H9 (cell line): Measurements from ENCODE around the gene PRSS2. TPM values are rescaled to one million over a fixed set of nuclear protein-coding genes. Genes with fewer than 3 reads are reported as not detected.
A peak's percentile ranks its signal among the peaks of the same experiment; 100 is the strongest.
"Not testable (repeated sequence)": the region's sequence is repeated elsewhere in the genome, so short reads cannot be mapped to it uniquely, and the experiment has no call there.

Experiments
- DNase-seq: peaks from one replicate; pipeline ENCODE4 v3.0.0-alpha.2; 2017
- H2AFZ ChIP-seq: one replicate; pipeline ENCODE4 v1.6.1; 2013; ENCODE audit warnings: mild to moderate bottlenecking, low read length, control low read depth, moderate library complexity
- H2AK5ac ChIP-seq: 2 replicates; pipeline ENCODE4 v1.6.1; 2013; ENCODE audit warnings: low read length, control low read depth, mixed read lengths; ENCODE audit not compliant: insufficient read length
- H2BK120ac ChIP-seq: one replicate; pipeline ENCODE4 v1.6.1; 2013; ENCODE audit warnings: low read depth, mild to moderate bottlenecking, low read length, control low read depth, inconsistent platforms; ENCODE audit not compliant: poor library complexity, severe bottlenecking
- H2BK12ac ChIP-seq: 2 replicates; pipeline ENCODE4 v1.6.1; 2013; ENCODE audit warnings: low read length, control low read depth, mixed read lengths, low read depth; ENCODE audit not compliant: insufficient read length
- H2BK15ac ChIP-seq: 2 replicates; pipeline ENCODE4 v1.6.1; 2013; ENCODE audit warnings: low read depth, low read length, control low read depth
- H2BK20ac ChIP-seq: one replicate; pipeline ENCODE4 v1.6.1; 2013; ENCODE audit warnings: low read depth, mild to moderate bottlenecking, low read length, control low read depth, inconsistent platforms; ENCODE audit not compliant: poor library complexity, severe bottlenecking
- H2BK5ac ChIP-seq: 2 replicates; pipeline ENCODE4 v1.6.1; 2013; ENCODE audit warnings: low read length, control low read depth, mixed read lengths; ENCODE audit not compliant: insufficient read length
- H3K14ac ChIP-seq: 2 replicates; pipeline ENCODE4 v1.6.1; 2013; ENCODE audit warnings: low read length, control low read depth; ENCODE audit not compliant: insufficient read depth
- H3K18ac ChIP-seq: 2 replicates; pipeline ENCODE4 v1.6.1; 2013; ENCODE audit warnings: low read depth, mild to moderate bottlenecking, mixed read lengths, low read length, control low read depth; ENCODE audit not compliant: insufficient read length
- H3K23ac ChIP-seq: 2 replicates; pipeline ENCODE4 v1.6.1; 2013; ENCODE audit warnings: low read length, control low read depth, mixed read lengths, low read depth; ENCODE audit not compliant: insufficient read length
- H3K23me2 ChIP-seq: 2 replicates; pipeline ENCODE4 v1.6.1; 2013; ENCODE audit warnings: low read depth, mild to moderate bottlenecking, mixed read lengths, low read length, control low read depth; ENCODE audit not compliant: insufficient read length, poor library complexity, severe bottlenecking
- H3K27ac ChIP-seq: 2 replicates; pipeline ENCODE4 v1.5.1; 2013; ENCODE audit warnings: low read length, control low read depth, mixed read lengths, low read depth; ENCODE audit not compliant: insufficient read length
- H3K27me3 ChIP-seq: 2 replicates; pipeline ENCODE4 v1.6.1; 2013; ENCODE audit warnings: low read length, control low read depth, inconsistent platforms; ENCODE audit not compliant: insufficient read depth
- H3K4ac ChIP-seq: 2 replicates; pipeline ENCODE4 v1.6.1; 2013; ENCODE audit warnings: low read depth, mild to moderate bottlenecking, control low read depth, inconsistent platforms, low read length, moderate library complexity
- H3K4me1 ChIP-seq: 2 replicates; pipeline ENCODE4 v1.6.1; 2013; ENCODE audit warnings: low read length, control low read depth, inconsistent platforms; ENCODE audit not compliant: insufficient read depth
- H3K4me2 ChIP-seq: 2 replicates; pipeline ENCODE4 v1.6.1; 2013; ENCODE audit warnings: low read length, control low read depth, mixed read lengths; ENCODE audit not compliant: insufficient read length, insufficient read depth
- H3K56ac ChIP-seq: 2 replicates; pipeline ENCODE4 v1.6.1; 2013; ENCODE audit warnings: low read depth, mild to moderate bottlenecking, mixed read lengths, low read length, control low read depth; ENCODE audit not compliant: insufficient read length
- H3K79me1 ChIP-seq: 2 replicates; pipeline ENCODE4 v1.6.1; 2013; ENCODE audit warnings: low read depth, mild to moderate bottlenecking, moderate library complexity, low read length, control low read depth, inconsistent platforms; ENCODE audit not compliant: insufficient read depth, poor library complexity, severe bottlenecking
- H3K79me2 ChIP-seq: 2 replicates; pipeline ENCODE4 v1.6.1; 2013; ENCODE audit warnings: low read length, control low read depth, inconsistent platforms; ENCODE audit not compliant: insufficient read depth
- H3K9ac ChIP-seq: 2 replicates; pipeline ENCODE4 v1.6.1; 2013; ENCODE audit warnings: low read length, control low read depth, mixed read lengths; ENCODE audit not compliant: insufficient read length; ENCODE audit errors: extremely low read depth
- H3K9me3 ChIP-seq: one replicate; pipeline ENCODE4 v1.6.1; 2013; ENCODE audit warnings: low read depth, low read length, inconsistent platforms; ENCODE audit not compliant: control insufficient read depth
- H3T11ph ChIP-seq: one replicate; pipeline ENCODE4 v1.6.1; 2013; ENCODE audit warnings: mild to moderate bottlenecking, low read length, control low read depth, inconsistent platforms
- H4K20me1 ChIP-seq: one replicate; pipeline ENCODE4 v1.6.1; 2013; ENCODE audit not compliant: control insufficient read depth, insufficient read length, insufficient read depth
- H4K5ac ChIP-seq: 2 replicates; pipeline ENCODE4 v1.6.1; 2013; ENCODE audit warnings: low read depth, mild to moderate bottlenecking, mixed read lengths, low read length, control low read depth; ENCODE audit not compliant: insufficient read length
- H4K8ac ChIP-seq: replicated peaks from 2 replicates; pipeline ENCODE4 v1.6.1; 2013; ENCODE audit warnings: low read length, control low read depth, mixed read lengths, low read depth; ENCODE audit not compliant: insufficient read length
- H4K91ac ChIP-seq: 2 replicates; pipeline ENCODE4 v1.6.1; 2013; ENCODE audit warnings: low read depth, mild to moderate bottlenecking, moderate library complexity, mixed read lengths, low read length, control low read depth; ENCODE audit not compliant: insufficient read length
- H3K27ac Mint-ChIP-seq, 3 experiments: 2 replicates in 2 of 3; 3 replicates in 1 of 3; pipeline ENCODE4 v1.8.0; 2020 to 2021; ENCODE audit warnings: mixed read lengths in 3 of 3, mild to moderate bottlenecking in 1 of 3, moderate library complexity in 1 of 3
- H3K27me3 Mint-ChIP-seq: 2 replicates; pipeline ENCODE4 v1.8.0; 2021; ENCODE audit warnings: low read depth, mild to moderate bottlenecking, moderate library complexity, mixed read lengths
- H3K36me3 Mint-ChIP-seq, 3 experiments: 2 replicates in 2 of 3; 3 replicates in 1 of 3; pipeline ENCODE4 v1.8.0; 2020 to 2021; ENCODE audit warnings: low read depth in 3 of 3, mixed read lengths in 3 of 3; ENCODE audit not compliant: insufficient read depth in 1 of 3
- H3K4me1 Mint-ChIP-seq, 2 experiments: 2 replicates each; pipeline ENCODE4 v1.8.0; 2020; ENCODE audit warnings: mixed read lengths in 2 of 2
- H3K4me3 Mint-ChIP-seq, 2 experiments: 2 replicates in 1 of 2; 3 replicates in 1 of 2; pipeline ENCODE4 v1.8.0; 2020 to 2021; ENCODE audit warnings: mild to moderate bottlenecking in 2 of 2, mixed read lengths in 2 of 2, moderate library complexity in 1 of 2
- H3K9me3 Mint-ChIP-seq, 2 experiments: 2 replicates in 1 of 2; 3 replicates in 1 of 2; pipeline ENCODE4 v1.8.0; 2020; ENCODE audit warnings: mild to moderate bottlenecking in 2 of 2, mixed read lengths in 2 of 2, moderate library complexity in 1 of 2
- WGBS: extraction: QIAGEN DNeasy Blood & Tissue Kit; methylation state at CpG from one replicate; pipeline ENCODE4 v1.1.7; 2013; ENCODE audit warnings: missing lambda C conversion rate, low lambda C conversion rate, mixed read lengths; ENCODE audit not compliant: insufficient read length; ENCODE audit errors: extremely low coverage; 5-methylcytosine and 5-hydroxymethylcytosine counted together
- total RNA-seq: library from RNA; stranded (reverse); gene quantifications from 2 replicates; pipeline ENCODE4 v1.2.1, GENCODE V29; 2021
- TF ChIP-seq, protein P1 (sequence below): fragments of 200-600 bp; sonication (generic); conservative IDR thresholded peaks from 3 replicates; pipeline ENCODE4 v1.8.0; 2021; ENCODE audit warnings: antibody characterized with exemption, mild to moderate bottlenecking

The PRSS2 gene
- total RNA-seq, 1 experiment from 2014 or later, result not detected

DNA sequence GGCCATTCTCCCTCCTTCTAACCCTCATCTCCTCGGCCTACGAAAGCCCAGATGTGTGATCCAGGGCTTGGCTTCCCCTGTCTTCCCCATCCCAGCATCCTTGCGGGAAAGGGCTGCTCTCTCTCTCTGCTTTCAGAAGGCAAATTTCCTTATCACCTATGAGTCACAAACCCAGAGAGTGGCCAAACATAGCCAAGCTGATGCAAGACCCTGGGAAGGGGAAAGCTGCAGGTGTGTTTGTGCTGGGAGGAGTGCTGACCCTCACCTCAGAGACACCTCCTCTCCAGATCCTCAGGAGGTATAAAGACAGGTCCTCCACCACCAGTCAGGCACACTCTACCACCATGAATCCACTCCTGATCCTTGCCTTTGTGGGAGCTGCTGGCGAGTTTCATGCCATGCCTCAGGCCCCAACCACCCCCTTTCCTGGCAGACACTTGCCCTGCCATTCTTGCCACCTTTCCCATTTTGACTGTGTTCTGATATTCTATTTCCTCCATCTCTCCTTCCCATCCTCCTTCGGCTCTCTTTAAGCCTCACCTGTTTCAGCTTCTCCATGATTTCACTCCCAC, 10.6 kb upstream of the PRSS2 start:
- no peak overlapping the region for H2BK120ac ChIP-seq
- H3K27ac Mint-ChIP-seq, result peak overlapping the region in 1 of 3 experiments; percentile 16; a peak in 1 of 7 replicates
- no peaks in the 10 kb centered on the region for H3K9me3 ChIP-seq
- H3K14ac ChIP-seq, result no peak overlapping the region; the same call in 1 of the 2 replicates
- no peak overlapping the region for H3K9ac ChIP-seq
- DNase-seq, result no peak
- no peak overlapping the region for H2AK5ac ChIP-seq
- TF ChIP-seq, protein P1, sequence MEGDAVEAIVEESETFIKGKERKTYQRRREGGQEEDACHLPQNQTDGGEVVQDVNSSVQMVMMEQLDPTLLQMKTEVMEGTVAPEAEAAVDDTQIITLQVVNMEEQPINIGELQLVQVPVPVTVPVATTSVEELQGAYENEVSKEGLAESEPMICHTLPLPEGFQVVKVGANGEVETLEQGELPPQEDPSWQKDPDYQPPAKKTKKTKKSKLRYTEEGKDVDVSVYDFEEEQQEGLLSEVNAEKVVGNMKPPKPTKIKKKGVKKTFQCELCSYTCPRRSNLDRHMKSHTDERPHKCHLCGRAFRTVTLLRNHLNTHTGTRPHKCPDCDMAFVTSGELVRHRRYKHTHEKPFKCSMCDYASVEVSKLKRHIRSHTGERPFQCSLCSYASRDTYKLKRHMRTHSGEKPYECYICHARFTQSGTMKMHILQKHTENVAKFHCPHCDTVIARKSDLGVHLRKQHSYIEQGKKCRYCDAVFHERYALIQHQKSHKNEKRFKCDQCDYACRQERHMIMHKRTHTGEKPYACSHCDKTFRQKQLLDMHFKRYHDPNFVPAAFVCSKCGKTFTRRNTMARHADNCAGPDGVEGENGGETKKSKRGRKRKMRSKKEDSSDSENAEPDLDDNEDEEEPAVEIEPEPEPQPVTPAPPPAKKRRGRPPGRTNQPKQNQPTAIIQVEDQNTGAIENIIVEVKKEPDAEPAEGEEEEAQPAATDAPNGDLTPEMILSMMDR, result no peak
- H2BK5ac ChIP-seq, result no peak overlapping the region
- H2AFZ ChIP-seq, result no peak overlapping the region
- H3K79me1 ChIP-seq, result no peaks in the 10 kb centered on the region
- H3K18ac ChIP-seq, result no peak overlapping the region
- peaks cover 7% of the 10 kb centered on the region for H3K27me3 Mint-ChIP-seq
- H3K27ac ChIP-seq, result no peak overlapping the region
- no peaks in the 10 kb centered on the region for H4K20me1 ChIP-seq
- no peaks in the 10 kb centered on the region for H3K4me1 ChIP-seq
- no peak overlapping the region for H3K4ac ChIP-seq
- no peak overlapping the region for H4K8ac ChIP-seq
- no peak overlapping the region for H3T11ph ChIP-seq
- no peaks in the 10 kb centered on the region for H3K23me2 ChIP-seq
- H3K79me2 ChIP-seq, result no peaks in the 10 kb centered on the region
- H2BK20ac ChIP-seq, result no peak overlapping the region
- H3K4me2 ChIP-seq, result no peak overlapping the region
- no peak overlapping the region for H3K4me3 Mint-ChIP-seq
- no peak overlapping the region for H2BK12ac ChIP-seq
- no peak overlapping the region for H4K5ac ChIP-seq
- no peaks in the 10 kb centered on the region for H3K36me3 Mint-ChIP-seq
- no peak overlapping the region for H2BK15ac ChIP-seq
- H3K23ac ChIP-seq, result no peak overlapping the region
- no peaks in the 10 kb centered on the region; the same call in 1 of the 2 replicates for H3K27me3 ChIP-seq
- H3K9me3 Mint-ChIP-seq, result no peaks in the 10 kb centered on the region
- H4K91ac ChIP-seq, result no peak overlapping the region
- H3K4me1 Mint-ChIP-seq, result peaks cover 3 to 8% of the 10 kb centered on the region in 2 experiments; a peak in 3 of 4 replicates
- no peak overlapping the region for H3K56ac ChIP-seq
- WGBS, result no CpG with 5 or more reads among the region's 5 CpGs

DNA sequence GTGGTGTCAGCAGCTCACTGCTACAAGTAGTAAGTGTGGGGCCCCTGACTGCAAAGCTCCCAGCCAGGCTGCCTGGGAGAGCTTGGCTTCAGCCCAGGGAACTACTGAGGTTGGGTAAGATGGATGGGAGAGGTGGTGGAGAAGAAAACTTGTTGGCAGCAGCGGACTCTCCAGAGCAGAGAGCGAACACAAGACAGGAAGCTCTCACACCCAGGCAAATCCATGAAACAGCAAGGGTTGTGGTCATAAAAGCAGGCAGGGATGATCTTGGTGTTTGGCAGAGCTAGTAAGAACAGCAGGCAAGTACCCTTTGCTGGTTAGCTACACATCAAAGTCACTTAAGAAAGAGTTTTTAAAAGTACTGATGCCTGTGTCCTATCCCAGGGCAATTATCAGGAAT, 9.2 kb upstream of the PRSS2 start:
- H3K4me3 Mint-ChIP-seq, H3K56ac ChIP-seq, H4K20me1 ChIP-seq, H3K4me2 ChIP-seq, H3K14ac ChIP-seq, H4K8ac ChIP-seq, H3K27ac Mint-ChIP-seq, H3K36me3 Mint-ChIP-seq, H3K9ac ChIP-seq, H3K23me2 ChIP-seq, H2AFZ ChIP-seq, H3K27me3 ChIP-seq, H3K27me3 Mint-ChIP-seq, H3T11ph ChIP-seq, H3K23ac ChIP-seq, H2AK5ac ChIP-seq, H3K9me3 ChIP-seq, H4K5ac ChIP-seq, H2BK5ac ChIP-seq, H3K4me1 ChIP-seq, H3K27ac ChIP-seq, H4K91ac ChIP-seq, DNase-seq, H3K9me3 Mint-ChIP-seq, H2BK20ac ChIP-seq, H3K79me2 ChIP-seq, H3K79me1 ChIP-seq, H2BK120ac ChIP-seq, H2BK15ac ChIP-seq, H3K4me1 Mint-ChIP-seq, H2BK12ac ChIP-seq, H3K4ac ChIP-seq, H3K18ac ChIP-seq: not testable (repeated sequence)
- no CpG with 5 or more reads among the region's 2 CpGs for WGBS
